ENCODE data around the gene CAMK1D.
"Not testable (repeated sequence)": the region's sequence is repeated elsewhere in the genome, so short reads cannot be mapped to it uniquely, and the experiment has no call there.

The CAMK1D gene

DNA sequence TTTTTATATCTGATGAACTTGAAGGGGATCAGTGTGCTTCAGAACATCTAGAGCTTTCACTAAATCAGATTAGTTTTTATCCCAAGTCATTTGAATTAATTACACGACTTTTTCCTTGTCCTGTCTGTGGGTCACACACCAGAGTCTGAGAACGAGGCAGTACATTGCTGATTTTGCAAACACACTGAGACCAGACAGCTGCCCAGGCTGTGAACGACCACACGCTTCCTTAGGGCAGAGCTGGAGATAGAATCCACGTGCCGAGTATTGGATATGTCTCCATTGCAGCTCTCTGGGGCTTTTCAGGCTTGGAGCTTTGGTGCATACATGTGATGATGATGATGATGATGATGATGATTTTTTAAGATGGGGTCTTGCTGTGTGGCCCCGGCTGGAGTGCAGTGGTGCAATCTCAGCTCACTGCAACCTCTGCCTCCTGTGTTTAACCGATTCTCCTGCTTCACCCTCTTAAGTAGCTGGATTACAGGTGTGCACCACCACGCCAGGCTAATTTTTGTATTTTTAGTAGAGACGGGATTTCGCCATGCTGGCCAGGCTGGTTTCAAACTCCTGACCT lies 81.1 kb downstream of the CAMK1D start:
- no peak overlapping the region for H3K27ac Mint-ChIP-seq
- peaks cover 3% of the 10 kb centered on the region for H3K36me3 Mint-ChIP-seq (ENCODE audit: low read depth)
- ATAC-seq (no peak), DNase-seq (no peak)
- H3K4me1 Mint-ChIP-seq, result peaks cover 9% of the 10 kb centered on the region
- H3K27me3 Mint-ChIP-seq, result no peaks in the 10 kb centered on the region
- no peaks in the 10 kb centered on the region for H3K9me3 Mint-ChIP-seq
- no peak overlapping the region for H3K4me3 Mint-ChIP-seq

DNA sequence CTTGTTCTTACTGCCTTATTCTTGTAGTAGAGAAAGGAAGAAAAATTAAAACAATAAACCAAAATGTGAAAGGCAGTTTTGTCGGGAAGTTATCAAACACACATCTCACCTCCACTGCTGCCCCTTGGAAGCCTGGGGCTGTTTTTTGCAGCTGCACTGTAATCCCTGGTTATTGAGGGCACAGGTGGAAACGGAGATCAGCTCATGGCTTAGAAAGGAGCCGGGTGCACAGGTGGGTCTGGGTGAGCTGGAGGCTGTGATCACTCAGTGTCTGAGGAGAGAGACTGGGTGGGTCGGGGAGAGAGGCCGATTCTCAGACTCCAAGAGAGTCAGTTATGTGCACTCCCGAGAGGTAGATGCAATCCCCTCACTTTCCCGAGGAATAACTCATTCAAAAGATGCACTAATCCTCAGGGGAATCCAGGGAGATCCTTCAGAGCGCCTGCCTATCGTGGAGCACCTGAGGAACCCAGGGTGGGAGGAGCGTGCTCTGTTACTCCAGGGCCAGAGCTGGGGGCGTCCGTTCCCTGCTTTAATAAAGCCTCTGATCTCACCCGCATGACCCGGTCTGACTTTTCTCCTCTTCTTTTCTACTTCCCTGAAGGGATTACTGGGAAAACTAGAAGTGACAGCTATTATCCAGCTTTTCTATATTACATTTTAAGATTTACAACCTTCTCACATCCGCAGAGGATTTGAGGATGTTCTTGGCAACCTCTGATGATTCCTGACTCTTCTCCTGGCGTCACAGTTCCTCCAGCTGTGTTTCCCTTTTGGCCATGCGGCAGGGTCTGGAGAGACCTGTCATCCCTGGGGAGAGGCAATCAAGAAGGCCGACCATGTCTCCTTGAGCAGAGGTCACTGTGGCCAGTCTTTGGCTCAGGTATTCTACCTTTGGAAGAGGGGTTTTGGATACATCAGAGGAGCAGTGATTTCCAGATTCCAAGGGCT lies 82.1 kb downstream of the CAMK1D start:
- Mint-ChIP-seq H3K27me3 (no peaks in the 10 kb centered on the region), H3K27ac (no peak overlapping the region), H3K9me3 (no peaks in the 10 kb centered on the region), H3K4me1 (peaks cover 5% of the 10 kb centered on the region), H3K4me3 (no peak overlapping the region), H3K36me3 (ENCODE audit: low read depth) (peaks cover 3% of the 10 kb centered on the region)
- DNase-seq (no peak), ATAC-seq (no peak)

DNA sequence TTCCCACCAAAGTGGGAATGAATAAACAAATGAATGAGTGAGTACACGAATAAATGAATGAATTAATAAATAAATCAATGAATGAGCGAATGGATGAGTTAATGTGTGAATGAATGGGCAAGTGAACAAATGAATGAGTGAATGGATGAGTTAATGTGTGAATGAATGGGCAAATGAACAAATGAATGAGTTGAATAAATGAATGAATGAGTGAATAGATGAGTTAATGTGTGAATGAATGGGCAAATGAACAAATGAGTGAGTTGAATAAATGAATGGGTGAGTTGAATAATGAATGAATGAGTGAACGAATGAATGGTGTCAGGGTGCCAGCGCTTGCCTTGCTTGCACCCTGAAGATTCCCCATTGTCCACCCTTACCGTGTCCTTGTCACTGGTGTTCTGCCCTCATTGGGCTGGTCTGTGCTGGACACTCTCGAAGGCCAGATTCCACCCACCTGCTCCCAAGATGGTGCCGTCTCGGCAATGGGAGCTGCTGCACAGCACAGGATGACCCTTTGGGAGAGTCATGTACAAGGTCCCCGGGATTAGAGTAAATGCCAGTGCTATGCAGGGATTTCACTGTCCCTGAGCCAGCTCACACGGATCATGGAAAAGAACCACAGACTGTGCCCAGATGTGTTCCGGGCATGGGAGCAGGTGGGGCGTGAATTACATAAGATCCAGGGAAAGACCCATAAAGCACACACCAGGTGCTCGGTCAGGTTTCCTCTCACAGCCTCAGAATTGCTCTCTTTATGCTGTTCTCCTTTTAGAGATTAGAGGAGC lies 83.2 kb downstream of the CAMK1D start:
- peaks cover 5% of the 10 kb centered on the region for H3K4me1 Mint-ChIP-seq
- H3K27ac Mint-ChIP-seq, result no peak overlapping the region
- no peak overlapping the region for H3K4me3 Mint-ChIP-seq
- DNase-seq, result no peak
- H3K9me3 Mint-ChIP-seq, result peaks cover 2% of the 10 kb centered on the region
- H3K27me3 Mint-ChIP-seq, result no peaks in the 10 kb centered on the region
- no peak for ATAC-seq
- H3K36me3 Mint-ChIP-seq (ENCODE audit: low read depth), result peaks cover 3% of the 10 kb centered on the region

GRCh38 chr10:12434277-12434676 lies 84.9 kb downstream of the CAMK1D start:
- ATAC-seq, result no peak
- Mint-ChIP-seq H3K36me3 (ENCODE audit: low read depth) (peaks cover 7% of the 10 kb centered on the region), H3K4me3 (no peak overlapping the region), H3K4me1 (peaks cover 5% of the 10 kb centered on the region), H3K27me3 (no peaks in the 10 kb centered on the region), H3K27ac (no peak overlapping the region), H3K9me3 (peaks cover 16% of the 10 kb centered on the region)
- no peak for DNase-seq

DNA sequence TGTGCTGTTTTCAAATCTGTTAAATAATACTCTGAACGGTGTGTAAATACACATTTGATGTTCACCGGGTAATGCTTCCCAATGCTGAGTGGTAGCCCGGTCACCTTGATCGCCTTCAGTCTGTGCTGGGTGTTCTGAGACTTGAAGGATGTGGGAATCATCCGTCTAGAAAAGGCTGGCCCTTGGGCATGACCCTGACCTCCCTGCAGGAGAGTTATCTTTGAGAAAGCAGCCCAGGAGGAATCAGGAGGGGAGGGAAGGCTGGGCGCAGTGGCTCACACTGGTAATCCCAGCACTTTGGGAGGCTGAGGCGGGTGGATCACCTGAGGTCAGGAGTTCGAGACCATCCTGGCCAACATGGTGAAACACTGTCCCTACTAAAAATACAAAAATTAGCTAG lies 85.3 kb downstream of the CAMK1D start:
- H3K27me3 Mint-ChIP-seq, H3K4me1 Mint-ChIP-seq, H3K27ac Mint-ChIP-seq, H3K4me3 Mint-ChIP-seq, ATAC-seq, DNase-seq: not testable (repeated sequence)
- Mint-ChIP-seq H3K9me3 (peaks cover 20% of the 10 kb centered on the region), H3K36me3 (ENCODE audit: low read depth) (peaks cover 11% of the 10 kb centered on the region)

DNA sequence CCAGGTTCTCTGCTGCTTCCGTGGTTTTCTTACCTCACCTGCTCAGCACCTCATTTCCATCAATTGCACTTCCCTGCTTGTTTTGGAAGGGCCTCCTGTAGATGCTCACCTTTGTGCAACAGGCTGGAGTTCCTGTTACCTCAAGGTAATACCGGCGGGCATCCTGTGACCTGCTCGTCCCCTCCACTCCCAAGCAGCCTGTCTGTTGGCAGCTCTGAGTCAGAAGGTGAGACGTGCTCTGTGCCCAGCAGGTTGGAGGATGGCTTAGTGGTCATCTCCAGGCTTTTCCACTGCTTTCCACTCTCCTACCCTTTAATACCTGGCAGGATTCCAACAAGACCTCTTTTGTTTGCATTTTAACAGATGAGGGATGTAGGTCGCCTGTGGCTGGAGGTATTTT lies 86.0 kb downstream of the CAMK1D start:
- ATAC-seq (no peak), DNase-seq (no peak)
- no peak overlapping the region for H3K4me3 Mint-ChIP-seq
- H3K9me3 Mint-ChIP-seq, result peaks cover 21% of the 10 kb centered on the region
- no peak overlapping the region for H3K27ac Mint-ChIP-seq
- peaks cover 14% of the 10 kb centered on the region for H3K36me3 Mint-ChIP-seq (ENCODE audit: low read depth)
- H3K27me3 Mint-ChIP-seq, result no peaks in the 10 kb centered on the region
- H3K4me1 Mint-ChIP-seq, result peaks cover 8% of the 10 kb centered on the region

DNA sequence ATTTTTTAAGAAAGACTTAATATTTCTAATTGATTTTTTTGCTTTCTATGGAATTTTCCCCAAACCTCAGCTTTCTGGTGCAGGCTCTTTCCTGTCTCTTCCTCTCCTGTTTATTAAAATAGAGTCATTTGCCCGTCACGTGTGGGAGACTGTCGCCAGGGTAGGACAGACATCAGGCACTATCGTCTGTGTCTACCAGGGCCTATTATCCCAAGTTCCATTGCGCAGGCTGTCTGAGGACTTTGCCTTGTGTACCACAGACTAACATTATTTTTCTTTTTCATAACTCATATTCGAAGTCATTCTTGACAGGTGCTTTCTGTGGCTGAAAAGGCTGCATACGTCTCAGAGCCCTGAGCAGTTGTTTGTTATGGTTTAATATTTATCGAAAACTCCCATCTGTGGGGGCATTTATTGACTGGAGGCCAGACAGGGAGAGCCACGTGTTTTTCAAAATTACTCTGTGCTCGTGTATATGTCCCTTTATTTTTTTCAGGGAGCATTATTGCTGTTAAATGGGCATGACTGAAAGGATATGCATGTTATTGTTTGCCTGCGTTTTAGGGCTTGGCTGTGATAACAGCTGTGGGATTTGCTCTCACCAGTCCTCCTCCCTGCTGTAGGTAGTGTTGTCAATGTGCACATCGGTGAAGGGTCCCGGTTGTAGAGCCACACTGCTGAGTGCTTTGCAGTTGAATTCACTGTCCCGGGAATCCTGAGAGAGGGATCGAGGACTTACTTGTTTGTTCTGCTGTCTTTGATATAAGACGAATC lies 89.8 kb downstream of the CAMK1D start:
- no peak overlapping the region for H3K4me3 Mint-ChIP-seq
- no peak for ATAC-seq
- no peaks in the 10 kb centered on the region for H3K27me3 Mint-ChIP-seq
- no peak for DNase-seq
- peaks cover 17% of the 10 kb centered on the region for H3K36me3 Mint-ChIP-seq (ENCODE audit: low read depth)
- peaks cover 27% of the 10 kb centered on the region for H3K9me3 Mint-ChIP-seq
- no peak overlapping the region for H3K27ac Mint-ChIP-seq
- peaks cover 3% of the 10 kb centered on the region for H3K4me1 Mint-ChIP-seq

GRCh38 chr10:12439767-12440166 lies 90.4 kb downstream of the CAMK1D start:
- Mint-ChIP-seq H3K36me3 (ENCODE audit: low read depth) (peaks cover 17% of the 10 kb centered on the region), H3K9me3 (peaks cover 27% of the 10 kb centered on the region)
- ATAC-seq, H3K4me3 Mint-ChIP-seq, DNase-seq, H3K4me1 Mint-ChIP-seq, H3K27me3 Mint-ChIP-seq, H3K27ac Mint-ChIP-seq: not testable (repeated sequence)

- ATAC-seq, result no peak
- peaks cover 21% of the 10 kb centered on the region for H3K4me1 Mint-ChIP-seq
- peaks cover 32% of the 10 kb centered on the region for H3K9me3 Mint-ChIP-seq
- H3K4me3 Mint-ChIP-seq, result no peak overlapping the region
- no peaks in the 10 kb centered on the region for H3K27me3 Mint-ChIP-seq
- no peak overlapping the region for H3K27ac Mint-ChIP-seq
- no peak for DNase-seq
- peaks cover 21% of the 10 kb centered on the region for H3K36me3 Mint-ChIP-seq (ENCODE audit: low read depth)
Observed at GRCh38 chr10:12443026-12443425, 93.7 kb downstream of the CAMK1D start.

DNA sequence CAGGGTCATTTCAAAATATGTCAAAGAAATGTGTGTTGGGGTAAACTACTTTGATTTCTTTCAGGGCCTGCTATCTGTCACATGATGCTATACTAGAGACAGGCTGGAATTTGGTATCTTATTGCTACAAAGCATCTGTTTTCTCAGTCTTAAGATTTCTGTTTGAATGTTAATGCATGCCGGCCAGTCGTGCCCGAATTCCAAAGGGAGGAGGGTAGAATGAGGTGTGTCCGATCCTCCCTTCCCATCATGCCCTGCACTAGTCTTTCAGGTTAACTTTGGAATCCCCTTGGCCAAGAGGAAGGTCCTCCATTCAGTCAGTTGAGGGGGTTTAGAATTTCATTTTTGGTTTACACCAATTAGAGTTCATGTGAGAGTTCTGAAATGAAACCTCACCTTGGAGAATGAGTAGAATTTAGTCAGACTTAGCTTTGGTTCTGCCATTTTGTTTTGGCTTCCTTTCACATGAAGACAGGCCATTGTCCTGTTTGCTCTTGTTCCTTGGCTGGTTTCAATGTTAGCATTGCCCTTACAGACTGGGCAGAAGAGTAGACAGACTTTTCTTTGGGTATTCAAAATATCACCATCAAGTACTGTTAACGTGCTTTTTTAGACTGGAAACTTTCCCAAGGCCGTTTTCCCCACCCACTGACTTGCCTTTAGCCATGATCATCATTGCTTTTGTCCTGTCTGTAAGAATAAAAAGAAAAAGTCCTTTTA lies 95.8 kb downstream of the CAMK1D start:
- H3K27me3 Mint-ChIP-seq, result no peaks in the 10 kb centered on the region
- H3K27ac Mint-ChIP-seq, result no peak overlapping the region
- peaks cover 16% of the 10 kb centered on the region for H3K9me3 Mint-ChIP-seq
- no peak for ATAC-seq
- no peak for DNase-seq
- H3K4me3 Mint-ChIP-seq, result no peak overlapping the region
- peaks cover 32% of the 10 kb centered on the region for H3K4me1 Mint-ChIP-seq
- peaks cover 16% of the 10 kb centered on the region for H3K36me3 Mint-ChIP-seq (ENCODE audit: low read depth)

DNA sequence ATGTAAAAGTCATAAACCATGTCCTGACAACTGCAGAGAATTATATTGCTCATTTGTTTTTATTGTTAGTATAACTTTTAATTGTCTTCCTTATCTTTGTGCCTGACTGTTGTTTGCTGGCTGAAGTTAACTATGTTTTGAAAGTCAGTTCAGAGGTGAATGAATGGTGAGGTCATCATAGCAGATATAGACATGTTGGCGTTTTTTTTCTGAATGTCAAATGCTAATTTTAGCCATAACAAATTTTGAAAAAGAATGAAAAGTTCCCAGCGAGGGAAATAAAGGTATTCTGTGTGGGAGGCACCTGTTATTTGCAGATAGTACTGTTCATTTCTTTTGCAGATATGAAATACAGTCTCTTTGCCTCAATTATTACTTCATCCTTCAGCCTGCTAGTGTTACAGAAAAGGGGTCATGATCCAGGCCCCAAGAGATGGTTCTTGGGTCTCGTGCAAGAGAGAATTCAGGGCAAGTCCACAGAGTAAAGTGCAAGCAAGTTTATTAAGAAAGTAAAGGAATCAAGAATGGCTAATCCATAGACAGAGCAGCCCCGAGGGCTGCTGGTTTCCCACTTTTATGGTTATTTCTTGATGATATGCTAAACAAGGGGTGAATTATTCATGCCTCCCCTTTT lies 96.5 kb downstream of the CAMK1D start:
- no peaks in the 10 kb centered on the region for H3K27me3 Mint-ChIP-seq
- H3K9me3 Mint-ChIP-seq, result peaks cover 16% of the 10 kb centered on the region
- no peak overlapping the region for H3K4me3 Mint-ChIP-seq
- ATAC-seq (no peak), DNase-seq (no peak)
- no peak overlapping the region for H3K27ac Mint-ChIP-seq
- H3K4me1 Mint-ChIP-seq, result peaks cover 32% of the 10 kb centered on the region
- peaks cover 16% of the 10 kb centered on the region for H3K36me3 Mint-ChIP-seq (ENCODE audit: low read depth)

DNA sequence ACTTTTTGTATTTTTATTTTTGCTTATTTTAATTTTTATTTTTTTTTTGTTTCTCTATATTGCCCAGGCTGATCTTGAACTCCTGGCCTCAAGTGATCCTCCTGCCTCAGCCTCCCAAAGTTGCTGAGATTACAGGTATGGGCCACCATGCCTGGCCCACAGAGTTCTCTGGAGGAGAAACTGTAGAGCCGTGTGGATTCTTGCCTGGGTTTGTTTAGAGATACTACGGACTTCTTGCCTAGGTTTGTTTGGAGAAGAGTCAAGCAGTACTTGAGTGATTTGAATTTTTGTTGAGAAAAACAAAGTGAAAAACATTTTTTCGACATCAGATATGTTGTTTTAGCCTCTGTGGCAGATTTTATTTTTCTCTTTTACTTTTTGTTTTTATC lies 99.0 kb downstream of the CAMK1D start:
- ATAC-seq, result no peak
- Mint-ChIP-seq H3K27ac (peak overlapping the region; percentile 83), H3K4me1 (peaks cover 32% of the 10 kb centered on the region), H3K36me3 (ENCODE audit: low read depth) (peaks cover 10% of the 10 kb centered on the region), H3K9me3 (peaks cover 10% of the 10 kb centered on the region), H3K27me3 (no peaks in the 10 kb centered on the region), H3K4me3 (peak overlapping the region; percentile 70)
- no peak for DNase-seq

DNA sequence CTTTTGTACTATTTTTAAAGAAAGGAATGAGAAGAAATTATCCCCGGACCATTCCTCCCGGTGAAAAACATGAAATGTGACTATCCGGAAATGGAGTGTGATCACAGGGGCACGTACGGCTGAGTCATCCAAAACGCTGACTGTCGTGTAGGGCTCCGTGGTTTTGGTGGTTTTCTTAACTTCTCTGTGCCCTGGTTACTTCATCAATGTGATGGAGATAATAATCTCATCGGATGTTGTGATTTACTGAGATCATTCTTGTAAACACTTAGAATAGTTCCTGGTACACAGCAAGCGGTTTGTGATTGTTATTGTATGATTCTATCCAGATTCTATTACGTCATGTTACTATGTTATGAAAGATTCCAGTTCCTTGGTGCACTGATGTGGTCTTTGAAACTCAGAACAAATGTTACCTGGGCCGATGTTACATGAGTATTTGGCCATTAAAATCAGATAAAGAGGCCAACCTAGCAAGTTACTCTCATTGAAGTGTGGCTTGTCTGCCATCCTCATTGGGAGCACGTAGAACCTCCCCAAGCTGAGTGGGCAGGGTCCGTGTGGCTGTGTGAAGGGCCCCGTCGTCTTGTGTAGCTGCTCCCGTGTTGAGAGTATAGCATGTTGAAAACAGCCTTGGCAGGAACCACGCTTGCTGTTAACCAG lies 99.5 kb downstream of the CAMK1D start:
- Mint-ChIP-seq H3K27ac (peak overlapping the region; percentile 83), H3K9me3 (peaks cover 9% of the 10 kb centered on the region), H3K36me3 (ENCODE audit: low read depth) (peaks cover 10% of the 10 kb centered on the region), H3K4me1 (peaks cover 32% of the 10 kb centered on the region), H3K4me3 (peak overlapping the region; percentile 70), H3K27me3 (no peaks in the 10 kb centered on the region)
- ATAC-seq (peak; percentile 94), DNase-seq (peak; percentile 67)

Data from activated naive CD8-positive, alpha-beta T cell treated with anti-CD3 and anti-CD28 coated beads, Interleukin-2, amount 50 U/mL, for 24 hours (primary cell).